Retinal pigment epithelial cell (primary cell): ENCODE results near the gene APH1B.
"Not testable (repeated sequence)": the region's sequence is repeated elsewhere in the genome, so short reads cannot be mapped to it uniquely, and the experiment has no call there.

Experiments used
- DNase-seq: peaks from one replicate; pipeline ENCODE4 v3.0.0-alpha.2; 2010; ENCODE audit warnings: low read depth
- H3K4me3 ChIP-seq: 2 replicates; pipeline ENCODE4 v1.5.1; 2011; ENCODE audit warnings: mild to moderate bottlenecking, low read length, control low read depth, moderate library complexity
- TF ChIP-seq, protein P1 (sequence below): conservative IDR thresholded peaks from 2 replicates; pipeline ENCODE4 v1.5.1; 2011; ENCODE audit warnings: low read depth, low read length, control low read depth, inconsistent platforms

APH1B gene

DNA sequence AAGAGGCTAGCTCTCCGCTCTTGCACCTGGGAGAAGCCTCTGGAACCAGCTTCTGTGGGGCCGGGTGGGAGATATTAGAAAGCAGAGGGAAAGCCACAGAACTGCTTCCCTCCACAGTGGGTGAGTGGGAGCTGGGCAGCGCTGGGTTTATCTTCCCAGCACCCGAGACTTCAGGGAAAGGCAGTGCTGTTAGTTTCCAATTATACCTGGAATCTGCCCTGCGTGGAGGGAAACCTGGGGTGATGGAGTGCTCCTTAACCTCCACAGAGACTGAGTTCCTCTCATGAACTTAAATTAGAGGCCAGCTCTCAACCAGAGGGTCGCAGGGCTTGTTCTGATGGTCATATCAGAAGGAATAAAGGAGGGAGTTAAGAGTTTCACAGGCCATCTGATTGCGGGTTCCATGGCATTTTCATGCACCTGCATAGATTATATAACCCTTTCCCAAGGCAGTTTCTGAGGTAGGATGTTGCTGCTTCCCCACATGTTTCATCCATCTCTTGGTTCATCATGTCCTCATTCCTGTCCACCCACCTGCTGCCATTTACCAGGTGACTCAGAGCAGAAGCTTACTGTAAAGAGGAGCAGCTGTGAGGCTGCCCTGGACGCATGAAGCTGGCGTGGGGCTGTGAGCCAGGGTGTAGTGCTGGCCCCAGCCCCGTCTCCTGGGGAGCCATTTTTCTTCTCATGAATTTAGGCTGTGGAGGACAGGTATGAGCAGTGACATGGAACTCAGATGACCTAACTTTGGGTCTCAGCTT lies 61.8 kb downstream of the APH1B start:
- DNase-seq, result no peak
- no peak overlapping the region for H3K4me3 ChIP-seq
- TF ChIP-seq, protein P1, sequence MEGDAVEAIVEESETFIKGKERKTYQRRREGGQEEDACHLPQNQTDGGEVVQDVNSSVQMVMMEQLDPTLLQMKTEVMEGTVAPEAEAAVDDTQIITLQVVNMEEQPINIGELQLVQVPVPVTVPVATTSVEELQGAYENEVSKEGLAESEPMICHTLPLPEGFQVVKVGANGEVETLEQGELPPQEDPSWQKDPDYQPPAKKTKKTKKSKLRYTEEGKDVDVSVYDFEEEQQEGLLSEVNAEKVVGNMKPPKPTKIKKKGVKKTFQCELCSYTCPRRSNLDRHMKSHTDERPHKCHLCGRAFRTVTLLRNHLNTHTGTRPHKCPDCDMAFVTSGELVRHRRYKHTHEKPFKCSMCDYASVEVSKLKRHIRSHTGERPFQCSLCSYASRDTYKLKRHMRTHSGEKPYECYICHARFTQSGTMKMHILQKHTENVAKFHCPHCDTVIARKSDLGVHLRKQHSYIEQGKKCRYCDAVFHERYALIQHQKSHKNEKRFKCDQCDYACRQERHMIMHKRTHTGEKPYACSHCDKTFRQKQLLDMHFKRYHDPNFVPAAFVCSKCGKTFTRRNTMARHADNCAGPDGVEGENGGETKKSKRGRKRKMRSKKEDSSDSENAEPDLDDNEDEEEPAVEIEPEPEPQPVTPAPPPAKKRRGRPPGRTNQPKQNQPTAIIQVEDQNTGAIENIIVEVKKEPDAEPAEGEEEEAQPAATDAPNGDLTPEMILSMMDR, result no peak

DNA sequence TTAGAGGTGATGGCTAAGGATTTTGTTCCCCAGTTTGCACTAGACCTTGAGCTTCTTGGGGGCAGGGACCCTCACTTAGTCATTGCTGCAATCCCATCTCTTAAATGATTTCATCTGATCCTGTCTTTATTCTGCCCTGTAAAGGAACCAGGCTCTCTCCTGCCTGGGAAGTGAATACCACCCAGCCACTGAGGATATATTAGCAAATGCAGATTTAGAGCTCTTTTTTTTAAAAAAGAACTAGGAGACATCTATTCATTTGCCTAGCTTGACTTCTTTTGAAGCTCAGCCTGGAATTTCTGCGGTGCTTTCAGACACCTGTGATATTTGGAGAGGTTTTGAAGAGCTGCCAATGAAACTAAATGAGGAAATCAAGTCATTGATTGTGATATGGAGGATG lies 62.4 kb downstream of the APH1B start:
- no peak for DNase-seq
- TF ChIP-seq, protein P1, result no peak

DNA sequence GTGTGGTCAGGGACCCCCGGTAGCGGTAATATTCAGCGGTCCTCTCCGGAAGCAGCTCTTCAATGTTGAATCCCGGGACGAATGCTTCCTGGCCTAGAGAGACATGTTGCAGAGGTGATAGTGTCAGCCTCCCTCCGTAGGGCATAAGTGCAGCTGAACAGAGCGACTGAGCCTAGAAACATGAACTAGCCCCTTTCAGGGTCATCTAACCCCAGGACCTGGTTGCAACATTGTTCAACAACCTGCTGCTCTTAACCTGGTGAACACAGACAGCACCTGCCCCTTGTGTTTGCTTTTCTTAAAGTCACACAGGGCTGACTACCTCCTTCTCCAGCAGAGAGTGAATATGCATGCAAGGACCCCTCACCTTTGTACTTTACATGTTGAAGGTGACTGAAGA lies 62.9 kb downstream of the APH1B start:
- TF ChIP-seq, protein P1, result no peak
- no peak for DNase-seq
- no peak overlapping the region for H3K4me3 ChIP-seq

More for the DNA sequence above, 62.4 kb downstream of the APH1B start:
- no peak overlapping the region for H3K4me3 ChIP-seq

DNA sequence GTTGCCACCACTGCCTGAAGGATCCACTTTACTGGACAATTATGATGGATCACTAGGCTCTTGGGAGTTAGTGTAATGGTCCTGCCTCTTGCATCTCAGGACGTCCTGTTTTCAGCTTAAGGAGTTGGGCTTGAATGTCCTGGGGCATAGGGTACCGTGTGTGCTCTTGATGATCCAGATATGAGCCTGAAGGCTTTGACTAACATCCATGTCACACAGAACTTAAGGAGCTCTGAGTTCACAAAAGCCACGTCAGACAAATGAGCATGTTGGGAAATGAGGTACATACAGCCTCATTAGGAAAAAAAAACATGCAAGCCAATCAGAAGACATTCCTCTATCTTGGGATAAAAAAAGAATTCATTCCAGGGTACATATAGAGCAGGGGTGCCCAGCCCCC lies 63.5 kb downstream of the APH1B start:
- TF ChIP-seq, protein P1, result no peak
- H3K4me3 ChIP-seq, result no peak overlapping the region
- DNase-seq, result no peak

DNA sequence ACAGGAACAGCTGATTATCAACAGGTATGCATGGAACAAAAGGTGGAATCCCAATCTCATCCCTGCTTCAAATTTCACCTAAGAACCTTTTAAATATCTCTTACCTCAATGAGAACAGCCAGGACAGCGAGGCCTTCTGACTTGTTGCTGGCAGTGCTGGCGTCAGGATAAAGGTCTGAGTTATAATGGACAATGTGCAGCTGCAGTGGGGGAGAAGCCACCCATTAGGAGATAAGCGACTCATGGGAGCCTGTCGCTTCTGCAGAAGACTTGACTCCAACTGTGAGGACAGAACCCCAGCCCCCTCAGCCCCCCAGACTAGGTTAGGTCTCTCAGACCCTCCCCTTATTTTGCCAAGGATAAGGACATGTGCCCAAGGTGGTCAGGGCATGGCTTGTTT lies 64.5 kb downstream of the APH1B start:
- TF ChIP-seq, protein P1, result no peak
- no peak for DNase-seq
- no peak overlapping the region for H3K4me3 ChIP-seq

DNA sequence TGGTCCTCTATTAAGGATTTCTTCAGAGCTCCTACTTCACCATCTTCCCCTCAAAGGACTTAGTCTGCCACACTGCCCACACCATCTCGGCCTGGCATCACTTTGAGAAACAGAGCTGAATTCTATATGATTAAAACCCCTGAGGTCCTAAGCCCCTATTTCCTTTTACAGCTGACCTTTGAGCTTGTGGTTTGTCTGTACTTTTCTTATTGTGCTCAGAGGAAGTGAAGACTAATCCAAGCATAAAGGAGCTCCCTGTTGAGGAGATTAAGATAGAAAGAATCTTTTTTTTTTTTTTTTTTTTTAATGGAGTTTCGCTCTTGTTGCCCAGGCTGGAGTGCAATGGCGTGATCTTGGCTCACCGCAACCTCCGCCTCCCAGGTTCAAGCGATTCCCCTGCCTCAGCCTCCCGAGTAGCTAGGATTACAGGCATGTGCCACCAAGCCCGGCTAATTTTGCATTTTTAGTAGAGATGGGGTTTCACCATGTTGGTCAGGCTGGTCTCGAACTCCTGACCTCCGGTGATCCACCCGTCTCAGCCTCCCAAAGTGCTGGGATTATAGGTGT lies 65.7 kb downstream of the APH1B start:
- not testable (repeated sequence) for H3K4me3 ChIP-seq
- DNase-seq, result peak; percentile 90

DNA sequence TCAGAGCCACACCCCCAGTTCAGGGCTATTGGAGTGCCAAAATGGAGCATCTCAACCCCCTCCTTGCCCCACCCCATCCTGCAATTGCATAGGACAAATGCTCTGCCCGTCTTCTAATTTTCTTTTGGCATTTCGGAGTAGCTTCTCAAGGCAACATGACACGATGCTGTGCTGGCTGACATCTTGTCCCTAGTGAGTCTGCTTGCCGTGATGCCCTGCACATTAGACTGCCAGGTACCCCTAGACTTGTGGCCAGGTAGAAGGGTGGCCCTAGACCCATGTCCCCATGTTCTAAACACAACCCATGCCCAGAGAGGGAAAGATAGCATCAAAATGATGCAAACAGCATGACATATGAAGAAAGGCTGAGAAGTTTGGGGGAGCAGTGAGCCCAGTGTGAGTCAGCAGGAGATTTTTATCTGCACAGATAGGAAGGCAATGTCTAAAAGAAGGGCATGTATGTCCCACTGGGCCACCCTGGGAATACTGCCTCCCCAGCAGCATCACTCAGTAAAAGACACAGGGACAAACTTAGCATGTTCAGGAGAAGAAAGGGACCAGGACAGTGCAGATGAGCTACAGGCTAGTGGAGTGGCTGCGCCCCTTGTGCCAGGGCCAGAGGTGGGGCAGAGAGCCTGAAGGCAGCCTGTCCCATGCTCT lies 67.5 kb downstream of the APH1B start:
- DNase-seq, result no peak
- H3K4me3 ChIP-seq, result no peak overlapping the region
- TF ChIP-seq, protein P1, result no peak
